A673 (cell line): ENCODE data around the gene TTLL11. TPM values are rescaled to one million over a fixed set of nuclear protein-coding genes. Genes with fewer than 3 reads are reported as not detected.

ENCODE experiments used
- BruUV-seq: library from RNA; stranded (reverse); fragments of 400-500 nt; replicated peaks from 2 replicates; lab custom pipeline; 2021; lab: Mats Ljungman, UMichigan
- CTCF ChIA-PET: fragments of 300-600 bp; sonication (Branson Sonifier 250); formaldehyde crosslinking; loops from one replicate; lab custom pipeline; 2022; ENCODE audit warnings: antibody characterized with exemption; lab: Charles Lee
- POLR2A ChIA-PET: fragments of 300-600 bp; sonication (Branson Sonifier 250); formaldehyde crosslinking; loops from one replicate; lab custom pipeline; 2022; ENCODE audit warnings: antibody characterized with exemption; ENCODE audit not compliant: low non-redundant PET; lab: Charles Lee
- DNase-seq: peaks from one replicate; pipeline ENCODE4 v3.0.0-alpha.2; 2015; ENCODE audit warnings: low spot score
- H3K27ac ChIP-seq: fragments of 200-600 bp; sonication (generic); 2 replicates; pipeline ENCODE4 v1.5.1; 2016; ENCODE audit warnings: mixed run types, low read depth, mild to moderate bottlenecking, mixed read lengths, antibody characterized with exemption, low read length; ENCODE audit not compliant: poor library complexity, severe bottlenecking
- H3K27me3 ChIP-seq: fragments of 200-600 bp; sonication (generic); replicated peaks from 2 replicates; pipeline ENCODE4 v1.6.1; 2017; ENCODE audit warnings: mixed run types, low read depth, mild to moderate bottlenecking, mixed read lengths, antibody characterized with exemption, low read length; ENCODE audit not compliant: insufficient read depth, poor library complexity
- H3K36me3 ChIP-seq: fragments of 200-600 bp; sonication (generic); 2 replicates; pipeline ENCODE4 v1.6.1; 2016; ENCODE audit warnings: mixed run types, mild to moderate bottlenecking, mixed read lengths, antibody characterized with exemption, low read length; ENCODE audit not compliant: insufficient read depth, poor library complexity, severe bottlenecking
- H3K4me1 ChIP-seq: fragments of 200-600 bp; sonication (generic); 2 replicates; pipeline ENCODE4 v1.6.1; 2017; ENCODE audit warnings: mixed run types, mild to moderate bottlenecking, mixed read lengths, antibody characterized with exemption, low read length; ENCODE audit not compliant: insufficient read depth, poor library complexity, severe bottlenecking
- H3K4me3 ChIP-seq: fragments of 200-600 bp; sonication (generic); 2 replicates; pipeline ENCODE4 v1.5.1; 2016; ENCODE audit warnings: low read depth, mixed run types, mild to moderate bottlenecking, mixed read lengths, low read length; ENCODE audit not compliant: poor library complexity, severe bottlenecking
- H3K9me3 ChIP-seq: fragments of 200-600 bp; sonication (generic); 2 replicates; pipeline ENCODE4 v1.6.1; 2016; ENCODE audit warnings: mixed run types, low read depth, mild to moderate bottlenecking, mixed read lengths, antibody characterized with exemption, low read length; ENCODE audit not compliant: poor library complexity, severe bottlenecking
- EZH2 ChIP-seq: fragments of 200-600 bp; sonication (generic); IDR thresholded peaks from 2 replicates; pipeline ENCODE4 v1.6.1; 2017; ENCODE audit warnings: borderline replicate concordance, low read depth, mild to moderate bottlenecking, mixed read lengths, antibody characterized with exemption, low read length; ENCODE audit not compliant: poor library complexity, severe bottlenecking
- intact Hi-C: fragments of 100-400 bp; cut with micrococcal nuclease; formaldehyde crosslinking; loops from one replicate; pipeline ENCODE4 v1.10.0; 2022; ENCODE audit not compliant: unreplicated experiment
- total RNA-seq: library from RNA; stranded (reverse); gene quantifications from 2 replicates; pipeline ENCODE4 v1.2.3, GENCODE V29; 2021
- TF ChIP-seq, protein P1 (sequence below): fragments of 300-800, 200-600 bp; sonication (generic); conservative IDR thresholded peaks from 2 replicates; pipeline ENCODE4 v1.5.1; 2017; ENCODE audit warnings: low read depth, mild to moderate bottlenecking, antibody characterized with exemption, low read length, moderate library complexity, mixed read lengths

TTLL11 gene
- total RNA-seq, 1 experiment from 2014 or later = 3.0 TPM

- no TSS peak for BruUV-seq
- intact Hi-C loops = no loop called here
- TF ChIP-seq EZH2 = no peak
- TF ChIP-seq, protein P1, sequence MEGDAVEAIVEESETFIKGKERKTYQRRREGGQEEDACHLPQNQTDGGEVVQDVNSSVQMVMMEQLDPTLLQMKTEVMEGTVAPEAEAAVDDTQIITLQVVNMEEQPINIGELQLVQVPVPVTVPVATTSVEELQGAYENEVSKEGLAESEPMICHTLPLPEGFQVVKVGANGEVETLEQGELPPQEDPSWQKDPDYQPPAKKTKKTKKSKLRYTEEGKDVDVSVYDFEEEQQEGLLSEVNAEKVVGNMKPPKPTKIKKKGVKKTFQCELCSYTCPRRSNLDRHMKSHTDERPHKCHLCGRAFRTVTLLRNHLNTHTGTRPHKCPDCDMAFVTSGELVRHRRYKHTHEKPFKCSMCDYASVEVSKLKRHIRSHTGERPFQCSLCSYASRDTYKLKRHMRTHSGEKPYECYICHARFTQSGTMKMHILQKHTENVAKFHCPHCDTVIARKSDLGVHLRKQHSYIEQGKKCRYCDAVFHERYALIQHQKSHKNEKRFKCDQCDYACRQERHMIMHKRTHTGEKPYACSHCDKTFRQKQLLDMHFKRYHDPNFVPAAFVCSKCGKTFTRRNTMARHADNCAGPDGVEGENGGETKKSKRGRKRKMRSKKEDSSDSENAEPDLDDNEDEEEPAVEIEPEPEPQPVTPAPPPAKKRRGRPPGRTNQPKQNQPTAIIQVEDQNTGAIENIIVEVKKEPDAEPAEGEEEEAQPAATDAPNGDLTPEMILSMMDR = no peak
Measured at GRCh38 chr9:122112238-122112637, 19.1 kb upstream of the TTLL11 start.

GRCh38 chr9:122111413-122112085 lies 18.4 kb upstream of the TTLL11 start:
- no peaks in the 10 kb centered on the region for H3K36me3 ChIP-seq
- ChIA-PET POLR2A (no interaction called here), CTCF (no interaction called here)
- no peaks in the 10 kb centered on the region for H3K9me3 ChIP-seq
- no peaks in the 10 kb centered on the region for H3K4me1 ChIP-seq
- no TSS peak for BruUV-seq
- H3K4me3 ChIP-seq = no peak overlapping the region
- H3K27ac ChIP-seq = no peak overlapping the region
- DNase-seq = no peak
- intact Hi-C loops = no loop called here
- TF ChIP-seq, protein P1 = no peak
- no peak for TF ChIP-seq EZH2
- H3K27me3 ChIP-seq = no peaks in the 10 kb centered on the region

More at GRCh38 chr9:122112238-122112637, 19.1 kb upstream of the TTLL11 start:
- H3K4me1 ChIP-seq = no peaks in the 10 kb centered on the region
- ChIA-PET POLR2A (no interaction called here), CTCF (no interaction called here)
- H3K27ac ChIP-seq = no peak overlapping the region
- no peak for DNase-seq
- no peak overlapping the region for H3K4me3 ChIP-seq
- no peaks in the 10 kb centered on the region for H3K27me3 ChIP-seq
- no peaks in the 10 kb centered on the region for H3K36me3 ChIP-seq
- no peaks in the 10 kb centered on the region for H3K9me3 ChIP-seq

DNA sequence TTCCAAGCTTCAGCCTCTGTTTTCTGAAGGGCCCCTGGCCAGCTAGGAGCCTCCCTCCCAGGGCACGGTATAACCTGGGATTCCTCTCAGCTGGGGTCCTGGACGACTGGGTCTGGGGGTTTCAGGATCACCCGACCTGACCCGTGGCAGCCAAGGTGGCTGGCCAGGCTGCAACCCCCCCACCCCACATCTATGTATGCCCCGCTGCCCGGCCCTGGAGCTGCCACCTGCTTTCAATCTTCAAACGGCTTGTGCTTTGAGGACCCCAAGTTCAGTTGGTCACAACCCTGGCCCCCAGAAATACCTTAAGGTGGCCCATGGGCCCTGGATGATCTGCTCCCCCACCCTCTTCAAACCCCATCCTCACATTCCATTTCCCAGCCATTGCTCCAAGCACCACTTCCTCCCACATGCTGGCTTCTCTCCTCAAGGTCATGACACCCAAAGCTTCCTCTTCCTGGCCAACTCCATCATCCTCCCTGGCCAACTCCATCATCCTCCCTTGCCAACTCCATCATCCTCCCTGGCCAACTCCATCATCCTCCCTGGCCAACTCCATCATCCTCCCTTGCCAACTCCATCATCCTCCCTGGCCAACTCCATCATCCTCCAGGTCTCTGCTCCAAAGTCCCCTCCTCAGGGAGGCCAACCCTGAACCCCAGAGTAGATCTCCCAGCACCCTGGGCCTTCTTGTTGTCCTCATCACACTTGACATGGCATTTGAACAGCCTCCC lies 17.2 kb upstream of the TTLL11 start:
- no TSS peak for BruUV-seq
- POLR2A ChIA-PET = no interaction called here
- DNase-seq = no peak
- TF ChIP-seq EZH2 = no peak
- TF ChIP-seq, protein P1 = no peak
- H3K27me3 ChIP-seq = no peaks in the 10 kb centered on the region
- CTCF ChIA-PET = interaction anchor here (0.5 kb wide), 1 partner anchor 563 kb away, joined by 4 read pairs; no protein-coding TSS in a partner anchor
- H3K4me1 ChIP-seq = no peaks in the 10 kb centered on the region
- H3K27ac ChIP-seq = no peak overlapping the region
- intact Hi-C loops = no loop called here
- H3K9me3 ChIP-seq = no peaks in the 10 kb centered on the region
- H3K4me3 ChIP-seq = no peak overlapping the region
- H3K36me3 ChIP-seq = no peaks in the 10 kb centered on the region
